ENCODE results near the gene TAS2R1.

Gene TAS2R1, protein sequence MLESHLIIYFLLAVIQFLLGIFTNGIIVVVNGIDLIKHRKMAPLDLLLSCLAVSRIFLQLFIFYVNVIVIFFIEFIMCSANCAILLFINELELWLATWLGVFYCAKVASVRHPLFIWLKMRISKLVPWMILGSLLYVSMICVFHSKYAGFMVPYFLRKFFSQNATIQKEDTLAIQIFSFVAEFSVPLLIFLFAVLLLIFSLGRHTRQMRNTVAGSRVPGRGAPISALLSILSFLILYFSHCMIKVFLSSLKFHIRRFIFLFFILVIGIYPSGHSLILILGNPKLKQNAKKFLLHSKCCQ

DNA sequence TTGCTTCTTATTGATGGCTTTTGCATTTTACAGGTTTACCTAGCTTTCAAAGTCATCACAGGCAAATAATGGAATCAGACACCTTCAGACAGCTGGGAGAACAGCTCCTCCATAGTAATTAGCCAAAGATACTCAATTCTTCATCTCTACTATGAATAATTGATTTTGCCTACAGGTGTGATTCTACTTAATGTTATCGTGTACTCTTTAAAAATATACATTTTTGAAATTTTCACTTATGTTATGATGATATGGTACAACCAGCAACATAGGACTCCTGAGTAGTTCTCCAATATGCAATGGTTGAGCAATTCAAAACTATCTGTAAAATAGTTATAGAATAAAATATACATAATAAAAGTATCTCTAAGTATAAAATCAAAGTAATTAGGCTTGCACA is at the start of gene TAS2R1:
Gene TAS2R1 (minus strand): TSS at position 101 of the 400 bp plus-strand sequence. CDS start 319 bp downstream, outside the sequence.
- CTCF ChIA-PET: no interaction called here
- POLR2A ChIA-PET: no interaction called here
- TF ChIP-seq SUZ12 (IDR thresholded peaks at IDR 0.05) (no peak), CTBP1 (IDR thresholded peaks at IDR 0.05; ENCODE audit: borderline replicate concordance) (no peak), HDGF (IDR thresholded peaks at IDR 0.05; ENCODE audit: borderline replicate concordance) (no peak), TARDBP (IDR thresholded peaks at IDR 0.05) (no peak), BHLHE40 (IDR thresholded peaks at IDR 0.05; ENCODE audit: borderline replicate concordance) (no peak), FOXA1 (IDR thresholded peaks at IDR 0.05) (no peak), L3MBTL2 (conservative IDR thresholded peaks at IDR 0.05) (no peak), FOXK2 (IDR thresholded peaks at IDR 0.05) (no peak), FOXM1 (IDR thresholded peaks at IDR 0.05; ENCODE audit: borderline replicate concordance) (no peak), ARNT (IDR thresholded peaks at IDR 0.05) (no peak), ELF4 (IDR thresholded peaks at IDR 0.05) (no peak), NFRKB (IDR thresholded peaks at IDR 0.05) (no peak), SP1 (IDR thresholded peaks at IDR 0.05) (no peak), ZNF384 (IDR thresholded peaks at IDR 0.05) (no peak), LEF1 (IDR thresholded peaks at IDR 0.05; ENCODE audit: borderline replicate concordance) (no peak)
- TF ChIP-seq, protein P1, sequence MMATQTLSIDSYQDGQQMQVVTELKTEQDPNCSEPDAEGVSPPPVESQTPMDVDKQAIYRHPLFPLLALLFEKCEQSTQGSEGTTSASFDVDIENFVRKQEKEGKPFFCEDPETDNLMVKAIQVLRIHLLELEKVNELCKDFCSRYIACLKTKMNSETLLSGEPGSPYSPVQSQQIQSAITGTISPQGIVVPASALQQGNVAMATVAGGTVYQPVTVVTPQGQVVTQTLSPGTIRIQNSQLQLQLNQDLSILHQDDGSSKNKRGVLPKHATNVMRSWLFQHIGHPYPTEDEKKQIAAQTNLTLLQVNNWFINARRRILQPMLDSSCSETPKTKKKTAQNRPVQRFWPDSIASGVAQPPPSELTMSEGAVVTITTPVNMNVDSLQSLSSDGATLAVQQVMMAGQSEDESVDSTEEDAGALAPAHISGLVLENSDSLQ (IDR thresholded peaks at IDR 0.05): no peak

DNA sequence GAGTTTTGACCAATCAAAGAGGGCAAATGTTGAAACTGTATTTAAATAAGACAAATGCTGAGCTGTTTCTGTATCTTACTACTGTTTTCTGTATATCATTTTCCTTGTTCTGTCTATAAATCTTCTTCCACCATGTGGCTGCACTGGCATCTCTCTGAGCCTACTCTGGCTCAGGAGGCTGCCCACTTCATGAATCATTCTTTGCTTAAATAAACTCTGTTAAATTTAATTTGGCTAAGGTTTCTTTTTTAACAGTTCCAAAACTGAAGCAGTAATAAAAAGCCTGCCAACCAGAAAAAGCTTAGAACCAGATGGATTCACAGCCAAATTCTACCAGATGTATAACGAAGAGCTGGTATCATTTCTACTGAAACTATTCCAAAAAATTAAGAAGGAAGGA is 40.2 kb upstream of the TAS2R1 start:
- ChIA-PET POLR2A (no interaction called here), CTCF (no interaction called here)
- no peak for DNase-seq (ENCODE audit: extremely low spot score)
- TF ChIP-seq FOXA1 (IDR thresholded peaks at IDR 0.05) (no peak), HDGF (IDR thresholded peaks at IDR 0.05; ENCODE audit: borderline replicate concordance) (no peak), BHLHE40 (IDR thresholded peaks at IDR 0.05; ENCODE audit: borderline replicate concordance) (no peak), L3MBTL2 (conservative IDR thresholded peaks at IDR 0.05) (no peak), SUZ12 (IDR thresholded peaks at IDR 0.05) (no peak), ELF4 (IDR thresholded peaks at IDR 0.05) (no peak), ZNF384 (IDR thresholded peaks at IDR 0.05) (no peak), FOXM1 (IDR thresholded peaks at IDR 0.05; ENCODE audit: borderline replicate concordance) (no peak), NFRKB (IDR thresholded peaks at IDR 0.05) (no peak), ARNT (IDR thresholded peaks at IDR 0.05) (no peak), LEF1 (IDR thresholded peaks at IDR 0.05; ENCODE audit: borderline replicate concordance) (no peak), CTBP1 (IDR thresholded peaks at IDR 0.05; ENCODE audit: borderline replicate concordance) (no peak), SP1 (IDR thresholded peaks at IDR 0.05) (no peak), FOXK2 (IDR thresholded peaks at IDR 0.05) (no peak), TARDBP (IDR thresholded peaks at IDR 0.05) (no peak)
- TF ChIP-seq, protein P1 (IDR thresholded peaks at IDR 0.05): no peak

More for the DNA sequence above, at the start of gene TAS2R1:
- DNase-seq (ENCODE audit: extremely low spot score): no peak

DNA sequence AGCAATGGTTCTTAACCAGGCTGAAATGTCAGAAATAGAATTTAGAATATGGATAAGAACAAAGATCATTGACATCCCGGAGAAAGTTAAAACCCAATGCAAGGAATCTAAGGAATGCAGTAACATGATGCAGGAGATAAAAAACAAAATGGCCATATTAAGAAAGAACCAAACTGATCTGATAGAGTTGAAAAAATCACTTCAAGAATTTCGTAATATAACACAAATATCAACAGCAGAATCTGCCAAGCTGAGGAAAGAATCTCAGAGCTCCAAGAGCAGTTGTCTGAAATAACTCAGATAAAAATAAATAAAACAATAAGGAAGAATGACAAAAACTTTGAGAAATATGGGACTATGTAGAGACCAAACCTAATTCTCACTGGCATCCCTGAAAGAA is 37.8 kb upstream of the TAS2R1 start:
- no peak for DNase-seq (ENCODE audit: extremely low spot score)
- ChIA-PET CTCF (no interaction called here), POLR2A (no interaction called here)
- TF ChIP-seq BHLHE40 (IDR thresholded peaks at IDR 0.05; ENCODE audit: borderline replicate concordance) (no peak), FOXK2 (IDR thresholded peaks at IDR 0.05) (no peak), NFRKB (IDR thresholded peaks at IDR 0.05) (no peak), FOXA1 (IDR thresholded peaks at IDR 0.05) (no peak), ZNF384 (IDR thresholded peaks at IDR 0.05) (no peak), FOXM1 (IDR thresholded peaks at IDR 0.05; ENCODE audit: borderline replicate concordance) (no peak)

DNA sequence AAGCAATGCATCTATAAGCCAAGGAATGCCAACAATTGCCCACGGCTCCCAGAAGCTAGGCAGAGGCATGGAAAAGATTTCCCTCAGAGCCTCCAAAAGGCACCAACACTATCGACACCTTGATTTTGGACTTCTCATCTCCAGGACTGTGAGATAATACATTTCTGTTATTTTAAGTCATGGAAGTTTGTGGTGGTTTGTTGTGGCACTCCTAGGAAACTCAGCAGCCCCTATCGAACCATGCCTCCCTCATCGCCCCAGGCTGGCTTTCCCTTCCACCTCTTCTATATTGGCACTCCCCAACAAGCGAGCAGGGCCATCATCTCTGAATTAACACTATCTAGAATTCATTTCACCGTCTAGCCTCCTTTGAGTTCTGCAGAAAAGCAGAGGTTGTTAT is 33.7 kb upstream of the TAS2R1 start:
- CTCF ChIA-PET: no interaction called here

DNA sequence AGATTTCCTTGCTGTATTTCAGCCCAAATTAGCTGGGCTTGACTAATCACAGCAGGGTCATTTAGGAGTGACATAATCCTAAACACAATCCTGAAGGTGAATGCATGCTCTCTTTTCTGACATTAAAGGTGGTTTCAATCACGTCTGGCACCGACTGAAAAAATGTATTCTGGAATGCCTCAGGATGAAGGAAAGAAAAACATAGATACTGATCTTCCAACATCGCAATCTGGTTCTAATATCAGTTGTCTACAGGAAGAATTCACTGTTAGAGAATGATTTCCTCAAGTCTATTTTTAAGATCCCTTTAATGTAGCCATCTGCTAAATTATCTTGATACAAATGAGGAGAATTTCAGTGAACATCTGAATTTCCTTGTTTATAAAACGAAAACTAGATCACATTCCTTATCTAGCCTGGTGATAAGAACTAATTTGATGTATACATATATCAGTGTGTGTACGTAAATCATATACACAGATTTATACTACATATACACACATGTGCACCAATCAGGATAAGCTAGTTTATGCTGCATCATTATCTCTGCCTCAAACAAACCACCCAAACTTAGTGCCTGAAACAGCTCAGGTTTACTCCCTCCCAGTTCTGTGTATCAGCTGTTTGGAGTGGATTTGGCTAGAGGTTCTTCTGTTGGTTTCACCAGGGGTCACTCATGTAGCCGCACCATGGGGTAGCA is 31.3 kb upstream of the TAS2R1 start:
- DNase-seq (ENCODE audit: extremely low spot score): no peak
- ChIA-PET POLR2A (no interaction called here), CTCF (no interaction called here)
- no peak for TF ChIP-seq NFRKB (IDR thresholded peaks at IDR 0.05)
- TF ChIP-seq SP1 (IDR thresholded peaks at IDR 0.05): no peak
- no peak for TF ChIP-seq L3MBTL2 (conservative IDR thresholded peaks at IDR 0.05)
- TF ChIP-seq FOXK2 (IDR thresholded peaks at IDR 0.05): no peak
- no peak for TF ChIP-seq FOXM1 (IDR thresholded peaks at IDR 0.05; ENCODE audit: borderline replicate concordance)
- TF ChIP-seq BHLHE40 (IDR thresholded peaks at IDR 0.05; ENCODE audit: borderline replicate concordance): no peak
- TF ChIP-seq, protein P1 (IDR thresholded peaks at IDR 0.05): no peak
- TF ChIP-seq TARDBP (IDR thresholded peaks at IDR 0.05): no peak
- no peak for TF ChIP-seq ZNF384 (IDR thresholded peaks at IDR 0.05)
- TF ChIP-seq HDGF (IDR thresholded peaks at IDR 0.05; ENCODE audit: borderline replicate concordance): no peak
- no peak for TF ChIP-seq ARNT (IDR thresholded peaks at IDR 0.05)
- no peak for TF ChIP-seq CTBP1 (IDR thresholded peaks at IDR 0.05; ENCODE audit: borderline replicate concordance)
- TF ChIP-seq SUZ12 (IDR thresholded peaks at IDR 0.05): no peak
- no peak for TF ChIP-seq ELF4 (IDR thresholded peaks at IDR 0.05)
- no peak for TF ChIP-seq LEF1 (IDR thresholded peaks at IDR 0.05; ENCODE audit: borderline replicate concordance)
- TF ChIP-seq FOXA1 (IDR thresholded peaks at IDR 0.05): no peak

More for the DNA sequence above, 33.7 kb upstream of the TAS2R1 start:
- TF ChIP-seq NFRKB (IDR thresholded peaks at IDR 0.05) (no peak), BHLHE40 (IDR thresholded peaks at IDR 0.05; ENCODE audit: borderline replicate concordance) (no peak), FOXA1 (IDR thresholded peaks at IDR 0.05) (no peak)
- TF ChIP-seq, protein P1 (IDR thresholded peaks at IDR 0.05): no peak
- POLR2A ChIA-PET: no interaction called here
- DNase-seq (ENCODE audit: extremely low spot score): no peak

Data from HEK293T (cell line).